Eye (tissue), 1 donor: ENCODE data around the gene DMRTC2.

ENCODE experiments used
- DNase-seq: peaks from one replicate; pipeline ENCODE4 v3.0.0-alpha.2; 2015

DMRTC2 gene

GRCh38 chr19:41845001-41845050, at the start of gene DMRTC2:
Gene DMRTC2, plus strand, starts transcription at chr19:41845042. Its CDS starts 2,387 bp downstream, at chr19:41847429.
- DNase-seq = no peak

- DNase-seq = no peak
These were observed 48.5 kb upstream of the DMRTC2 start, which contains the start of gene CEACAM3 for GRCh38 chr19:41796362-41796761. Gene CEACAM3, plus strand, starts transcription at chr19:41796587. Its CDS starts 91 bp downstream, at chr19:41796678.

DNA sequence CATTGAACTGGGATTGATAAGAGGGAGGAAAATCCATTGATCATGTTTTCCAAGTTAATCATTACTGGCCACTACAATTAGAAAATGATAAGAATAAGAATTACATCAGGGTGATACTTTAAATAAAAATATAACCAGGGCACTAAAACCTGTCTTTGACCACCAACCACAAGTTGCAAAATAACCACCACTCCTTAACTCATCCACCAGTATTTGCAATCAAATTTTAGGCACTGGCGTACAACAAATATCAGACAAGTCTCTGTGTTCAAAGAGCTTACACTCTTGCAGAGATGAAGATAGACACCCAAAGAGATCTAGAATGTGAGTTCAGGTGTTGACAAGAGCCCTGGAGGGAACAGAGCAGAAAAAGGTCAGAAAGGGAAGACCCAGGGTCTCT, 47.9 kb upstream of the DMRTC2 start:
- DNase-seq = no peak

DNA sequence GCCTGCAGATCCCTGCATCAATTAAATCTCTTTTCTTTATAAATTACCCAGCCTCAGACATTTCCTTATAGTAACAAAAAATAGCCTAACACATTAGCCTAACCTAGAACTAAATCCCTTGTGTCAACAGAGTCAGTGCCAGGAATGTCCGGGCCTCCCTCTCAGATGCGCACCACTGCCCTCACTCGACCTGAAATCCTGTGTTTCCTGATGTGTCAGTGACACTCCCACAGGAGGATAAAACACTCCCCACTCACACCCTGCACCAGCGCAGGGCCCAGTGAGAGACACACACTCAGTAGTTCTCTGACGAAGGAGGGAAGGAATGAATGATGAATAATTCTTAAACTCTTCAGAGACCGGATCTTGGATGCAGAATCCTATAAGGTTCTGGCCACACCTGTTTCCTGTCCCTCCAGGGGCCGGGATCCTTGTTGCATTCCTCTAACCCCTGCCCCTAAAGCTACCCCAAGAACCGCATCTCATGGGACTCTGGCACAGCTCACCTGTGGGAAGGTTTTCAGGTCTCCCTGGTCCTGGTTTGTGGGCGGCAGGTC, 45.3 kb upstream of the DMRTC2 start:
- no peak for DNase-seq

GRCh38 chr19:41801031-41801430, 43.8 kb upstream of the DMRTC2 start:
- no peak for DNase-seq

- DNase-seq = no peak
These were observed 43.0 kb upstream of the DMRTC2 start for GRCh38 chr19:41801792-41802211.

- DNase-seq = no peak
These were observed 42.1 kb upstream of the DMRTC2 start for GRCh38 chr19:41802770-41803169.

- no peak for DNase-seq
These were observed 40.5 kb upstream of the DMRTC2 start for GRCh38 chr19:41804336-41804735.

- DNase-seq = no peak
These were observed 37.7 kb upstream of the DMRTC2 start for GRCh38 chr19:41807176-41807575.

DNA sequence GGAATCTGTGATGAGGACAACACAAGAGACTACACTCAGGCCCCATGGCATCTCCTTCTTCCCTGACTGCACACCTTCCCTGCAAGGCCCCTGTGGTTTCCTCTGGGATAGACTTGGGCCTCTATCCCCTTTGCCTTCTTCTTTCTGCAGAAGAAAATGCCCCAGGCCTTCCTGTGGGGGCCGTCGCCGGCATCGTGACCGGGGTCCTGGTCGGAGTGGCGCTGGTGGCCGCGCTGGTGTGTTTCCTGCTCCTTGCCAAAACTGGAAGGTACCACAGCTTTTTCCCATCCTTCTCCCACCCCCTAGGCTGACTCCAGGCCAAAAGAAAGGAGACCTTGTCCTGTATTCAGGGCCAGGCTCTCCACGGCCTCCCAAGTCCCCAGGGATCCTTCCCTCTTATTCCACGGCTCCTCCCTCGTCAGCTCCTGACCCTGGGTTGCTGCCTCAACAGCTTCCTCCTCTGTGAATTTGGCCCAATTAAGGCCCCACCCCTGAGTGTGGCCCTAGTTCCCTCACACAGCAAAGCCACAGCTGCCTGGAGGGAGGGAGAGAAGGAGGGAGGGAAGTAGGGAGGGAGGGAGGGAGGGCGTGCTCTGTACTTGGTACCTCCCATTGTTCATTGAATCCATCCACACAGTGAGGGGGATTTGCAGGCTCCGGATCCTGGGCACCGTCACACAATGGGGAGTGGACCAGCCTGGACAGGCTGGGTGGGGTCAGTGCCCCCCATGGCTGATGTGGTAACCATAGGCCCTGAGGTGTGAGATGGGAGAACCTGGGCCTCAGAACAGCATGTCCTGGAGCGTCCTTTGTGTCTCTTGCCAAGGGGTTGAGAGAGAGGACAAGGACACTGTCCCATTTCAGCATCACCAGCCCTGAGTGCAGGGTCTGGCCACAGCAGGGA, 35.9 kb upstream of the DMRTC2 start:
- DNase-seq = no peak

GRCh38 chr19:41810301-41810700, 34.5 kb upstream of the DMRTC2 start:
- no peak for DNase-seq

- no peak for DNase-seq
These were observed 33.8 kb upstream of the DMRTC2 start for GRCh38 chr19:41811036-41811435.

DNA sequence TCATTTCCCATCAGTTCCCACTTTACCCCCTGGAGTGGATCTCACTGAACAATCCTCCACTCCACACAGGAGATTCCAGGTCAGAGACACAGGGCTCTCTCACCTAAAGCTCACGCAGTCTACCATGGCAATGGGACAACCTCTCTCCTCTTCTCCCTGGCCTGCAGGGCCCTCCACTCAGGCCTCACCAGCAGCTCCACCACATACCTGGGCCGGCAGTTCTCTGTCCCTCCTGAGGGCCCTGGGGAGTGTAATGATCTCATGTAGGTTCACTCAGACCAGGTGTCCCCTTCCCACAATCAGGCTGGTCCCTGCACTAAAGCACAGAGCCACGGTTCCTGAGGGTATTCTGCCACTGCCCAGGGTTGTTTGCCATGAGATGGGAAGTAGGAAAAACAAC, 32.9 kb upstream of the DMRTC2 start:
- DNase-seq = no peak

GRCh38 chr19:41813911-41814310, 30.9 kb upstream of the DMRTC2 start:
- no peak for DNase-seq

GRCh38 chr19:41815301-41815700, 29.5 kb upstream of the DMRTC2 start:
- DNase-seq = no peak

- DNase-seq = no peak
These were observed 28.1 kb upstream of the DMRTC2 start for GRCh38 chr19:41816761-41817160.

DNA sequence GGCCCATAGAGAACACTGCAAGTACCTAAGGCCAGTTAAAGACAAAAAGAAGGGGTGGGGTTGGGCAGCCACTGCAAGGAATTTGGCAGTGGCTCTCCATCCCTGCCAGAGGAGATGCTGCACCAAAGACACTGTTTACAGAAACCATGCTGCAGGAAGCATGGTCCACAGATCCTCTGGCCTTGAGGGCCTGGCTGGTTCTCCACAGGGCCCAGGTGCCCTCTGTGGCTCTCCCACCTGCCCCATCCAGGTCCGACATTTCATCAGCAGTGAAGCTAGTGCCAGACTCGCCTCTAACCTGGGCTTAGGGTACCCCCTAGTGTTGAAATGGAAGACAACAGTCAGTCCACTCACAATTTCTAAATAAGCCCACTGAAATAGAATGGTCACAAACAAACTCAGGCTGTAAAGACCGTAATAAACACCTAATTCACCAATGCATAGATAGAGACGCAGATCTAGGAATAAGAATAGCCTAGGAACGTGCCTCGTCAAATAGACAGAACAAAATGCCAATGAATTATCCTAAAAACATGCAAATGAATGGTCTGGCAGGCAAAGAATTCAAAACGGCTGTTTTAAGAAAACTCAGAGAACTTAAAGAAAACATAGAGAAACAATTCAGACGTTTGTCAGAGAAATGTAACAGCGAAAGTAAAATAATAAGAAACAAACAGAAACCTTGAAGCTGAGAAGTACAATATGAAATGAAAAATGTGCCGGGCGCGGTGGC, 23.7 kb upstream of the DMRTC2 start:
- peak; percentile 55 for DNase-seq

DNA sequence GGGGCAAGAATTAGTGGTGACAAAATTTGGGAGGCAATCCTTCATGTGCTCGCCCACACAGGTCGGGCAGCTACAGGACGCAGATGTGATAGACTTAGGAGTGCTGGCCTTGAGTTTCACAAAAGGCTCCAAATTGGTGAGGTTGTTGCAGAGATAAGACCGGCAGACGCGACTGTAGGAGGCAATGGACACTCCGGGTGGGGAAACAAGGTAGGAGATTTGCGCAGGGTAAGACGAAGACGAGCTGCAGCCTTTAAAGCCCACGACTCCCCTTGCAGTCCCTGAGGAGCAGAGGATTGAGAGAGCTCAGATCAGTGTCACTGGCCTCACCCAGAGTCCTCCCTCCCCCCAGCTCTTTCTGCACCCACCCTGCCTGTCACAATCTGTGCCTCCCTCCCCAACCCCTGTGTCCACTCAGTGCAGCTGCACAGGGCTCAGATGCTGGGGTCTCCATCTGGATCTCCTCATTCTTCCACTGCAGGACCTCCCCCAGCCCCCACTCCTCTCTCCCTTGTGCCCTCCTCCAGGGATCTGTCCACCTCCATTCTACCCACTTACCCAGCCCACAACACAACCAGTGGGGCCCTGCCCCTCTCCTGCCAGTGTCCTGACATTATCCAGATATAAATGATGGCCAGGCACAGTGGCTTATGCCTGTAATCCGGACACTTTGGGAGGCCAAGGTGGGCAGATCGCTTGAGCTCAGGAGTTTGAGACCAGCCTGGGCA, 6.7 kb upstream of the DMRTC2 start:
- no peak for DNase-seq

GRCh38 chr19:41839211-41839610, 5.6 kb upstream of the DMRTC2 start:
- DNase-seq = no peak

- no peak for DNase-seq
These were observed 1.5 kb upstream of the DMRTC2 start for GRCh38 chr19:41843371-41843770.

GRCh38 chr19:41844601-41845000, 241 bp upstream of the DMRTC2 start, which contains the start of gene LYPD4:
Gene LYPD4, minus strand, starts transcription at chr19:41844683. Its CDS starts 5,398 bp downstream, at chr19:41839285.
- no peak for DNase-seq

DNA sequence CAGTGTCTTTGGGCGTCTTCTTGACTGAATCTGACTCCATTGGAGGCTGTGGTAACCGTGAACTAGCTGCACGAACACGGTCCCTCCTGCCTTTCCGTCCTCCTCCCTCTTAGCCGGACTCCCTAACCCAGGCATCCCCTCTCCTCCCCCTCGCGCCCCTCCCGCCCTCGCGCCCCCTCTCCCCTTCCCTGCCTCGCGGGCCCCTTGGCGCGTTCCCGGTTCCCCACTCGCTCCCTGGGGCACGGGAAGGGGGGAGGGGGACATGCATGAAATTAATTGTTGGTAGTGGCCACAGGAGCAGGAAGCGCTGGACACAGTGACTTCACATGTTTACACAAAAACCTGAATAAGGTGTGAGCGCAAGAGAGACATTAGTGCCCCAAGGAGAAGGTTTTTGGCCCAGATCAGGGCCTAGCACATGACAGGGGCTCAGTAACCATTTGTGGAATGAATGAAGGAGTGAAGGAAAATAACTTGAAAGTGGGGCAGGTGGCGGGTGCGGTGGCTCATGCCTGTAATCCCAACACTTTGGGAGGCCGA, 279 bp downstream of the DMRTC2 start:
- no peak for DNase-seq
